ENCODE results near the gene CORO1A.
"Not testable (repeated sequence)": the region's sequence is repeated elsewhere in the genome, so short reads cannot be mapped to it uniquely, and the experiment has no call there.

DNA sequence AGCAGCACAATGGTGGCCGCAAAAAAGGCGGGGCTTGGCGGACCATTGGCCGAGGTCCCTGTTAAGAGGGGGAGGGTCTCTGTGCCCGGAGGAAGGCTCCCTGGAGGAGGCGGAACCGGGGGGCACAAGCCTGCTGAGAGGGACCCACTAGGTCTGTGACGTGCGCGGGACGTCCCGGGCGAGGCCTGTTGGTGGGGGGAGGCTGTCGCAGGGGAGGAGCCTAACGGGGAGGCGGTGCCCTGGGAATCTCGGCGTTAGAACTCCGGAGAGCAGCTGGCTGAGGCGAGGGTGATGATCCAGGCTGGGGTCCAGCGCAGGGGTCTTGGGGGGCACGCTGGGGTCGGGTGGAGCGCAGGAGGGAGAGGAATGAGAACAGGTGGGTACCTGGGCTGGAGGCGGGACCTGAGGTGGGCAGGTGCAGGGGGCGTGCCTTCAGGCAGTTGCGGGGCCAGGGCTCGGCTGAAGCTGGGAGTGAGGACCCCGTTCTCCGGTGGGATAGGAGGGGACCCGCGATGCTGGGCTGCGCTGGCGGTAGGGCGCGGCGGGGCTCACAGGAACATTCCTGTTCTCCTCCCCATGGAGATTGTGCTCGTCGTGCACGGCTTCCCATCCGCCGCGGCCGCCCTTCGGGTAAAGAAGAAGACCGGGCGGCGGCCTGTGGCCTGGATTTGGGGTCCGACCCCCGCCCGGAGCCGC is 22.3 kb downstream of the CORO1A start:
- TF ChIP-seq, protein P1, sequence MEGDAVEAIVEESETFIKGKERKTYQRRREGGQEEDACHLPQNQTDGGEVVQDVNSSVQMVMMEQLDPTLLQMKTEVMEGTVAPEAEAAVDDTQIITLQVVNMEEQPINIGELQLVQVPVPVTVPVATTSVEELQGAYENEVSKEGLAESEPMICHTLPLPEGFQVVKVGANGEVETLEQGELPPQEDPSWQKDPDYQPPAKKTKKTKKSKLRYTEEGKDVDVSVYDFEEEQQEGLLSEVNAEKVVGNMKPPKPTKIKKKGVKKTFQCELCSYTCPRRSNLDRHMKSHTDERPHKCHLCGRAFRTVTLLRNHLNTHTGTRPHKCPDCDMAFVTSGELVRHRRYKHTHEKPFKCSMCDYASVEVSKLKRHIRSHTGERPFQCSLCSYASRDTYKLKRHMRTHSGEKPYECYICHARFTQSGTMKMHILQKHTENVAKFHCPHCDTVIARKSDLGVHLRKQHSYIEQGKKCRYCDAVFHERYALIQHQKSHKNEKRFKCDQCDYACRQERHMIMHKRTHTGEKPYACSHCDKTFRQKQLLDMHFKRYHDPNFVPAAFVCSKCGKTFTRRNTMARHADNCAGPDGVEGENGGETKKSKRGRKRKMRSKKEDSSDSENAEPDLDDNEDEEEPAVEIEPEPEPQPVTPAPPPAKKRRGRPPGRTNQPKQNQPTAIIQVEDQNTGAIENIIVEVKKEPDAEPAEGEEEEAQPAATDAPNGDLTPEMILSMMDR (IDR thresholded peaks at IDR 0.05), result not testable (repeated sequence)
- TF ChIP-seq POLR2A (IDR thresholded peaks at IDR 0.05), result not testable (repeated sequence)

Data from lower leg skin (tissue), 3 donors.